GM21529 (cell line): ENCODE data around the gene HDAC4.
"Not testable (repeated sequence)": the region's sequence is repeated elsewhere in the genome, so short reads cannot be mapped to it uniquely, and the experiment has no call there.

ENCODE experiments used
- ATAC-seq: cut with Tn5 transposase; IDR thresholded peaks from one replicate; pipeline ENCODE4 v1.9.1; 2021; ENCODE audit not compliant: unreplicated experiment

Gene HDAC4

GRCh38 chr2:239400596-239401066 lies at the start of gene HDAC4:
Gene HDAC4 (minus strand): TSS chr2:239401020. CDS start chr2:239352699, 48,321 bp downstream.
- ATAC-seq: no peak

- ATAC-seq: not testable (repeated sequence)
These were observed 48.6 kb upstream of the HDAC4 start for GRCh38 chr2:239449468-239449867.

DNA sequence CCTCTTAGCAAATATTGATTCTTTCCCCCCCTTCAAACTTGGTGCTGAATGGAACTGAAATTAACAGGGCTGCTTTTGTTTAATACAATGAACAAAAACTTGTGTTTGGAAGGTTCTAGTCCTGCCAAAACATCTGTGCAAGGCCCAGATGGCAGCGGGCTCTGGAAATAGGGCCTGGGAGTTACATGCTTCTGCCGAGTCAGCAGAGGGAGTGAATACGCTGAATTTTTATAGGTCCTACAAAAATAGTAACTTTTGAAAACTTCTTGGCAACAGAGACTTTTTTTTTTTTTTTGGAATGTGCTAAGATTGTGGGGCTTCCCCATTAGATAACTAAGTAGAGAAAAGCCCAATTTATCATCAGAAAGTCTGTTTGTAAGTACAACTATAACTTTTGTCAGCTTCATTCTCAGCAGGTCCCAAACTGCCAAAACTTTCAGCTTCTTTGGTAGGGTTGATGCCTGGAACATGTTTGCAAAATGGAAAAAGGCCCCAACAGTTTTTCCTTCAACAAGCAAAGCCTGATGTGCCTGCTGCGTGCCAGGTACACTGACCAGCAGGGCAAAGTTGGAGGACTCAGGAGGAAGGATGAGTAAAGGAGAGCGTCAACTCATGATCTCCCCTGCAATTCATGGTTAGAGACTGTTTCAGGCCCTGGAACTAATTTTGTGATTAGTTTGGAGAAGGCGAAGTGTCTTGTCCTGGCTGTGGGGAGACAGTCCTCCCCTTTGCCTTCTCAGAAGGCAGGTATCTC lies 45.1 kb upstream of the HDAC4 start:
- ATAC-seq: no peak

GRCh38 chr2:239444626-239445577 lies 44.1 kb upstream of the HDAC4 start:
- no peak for ATAC-seq

DNA sequence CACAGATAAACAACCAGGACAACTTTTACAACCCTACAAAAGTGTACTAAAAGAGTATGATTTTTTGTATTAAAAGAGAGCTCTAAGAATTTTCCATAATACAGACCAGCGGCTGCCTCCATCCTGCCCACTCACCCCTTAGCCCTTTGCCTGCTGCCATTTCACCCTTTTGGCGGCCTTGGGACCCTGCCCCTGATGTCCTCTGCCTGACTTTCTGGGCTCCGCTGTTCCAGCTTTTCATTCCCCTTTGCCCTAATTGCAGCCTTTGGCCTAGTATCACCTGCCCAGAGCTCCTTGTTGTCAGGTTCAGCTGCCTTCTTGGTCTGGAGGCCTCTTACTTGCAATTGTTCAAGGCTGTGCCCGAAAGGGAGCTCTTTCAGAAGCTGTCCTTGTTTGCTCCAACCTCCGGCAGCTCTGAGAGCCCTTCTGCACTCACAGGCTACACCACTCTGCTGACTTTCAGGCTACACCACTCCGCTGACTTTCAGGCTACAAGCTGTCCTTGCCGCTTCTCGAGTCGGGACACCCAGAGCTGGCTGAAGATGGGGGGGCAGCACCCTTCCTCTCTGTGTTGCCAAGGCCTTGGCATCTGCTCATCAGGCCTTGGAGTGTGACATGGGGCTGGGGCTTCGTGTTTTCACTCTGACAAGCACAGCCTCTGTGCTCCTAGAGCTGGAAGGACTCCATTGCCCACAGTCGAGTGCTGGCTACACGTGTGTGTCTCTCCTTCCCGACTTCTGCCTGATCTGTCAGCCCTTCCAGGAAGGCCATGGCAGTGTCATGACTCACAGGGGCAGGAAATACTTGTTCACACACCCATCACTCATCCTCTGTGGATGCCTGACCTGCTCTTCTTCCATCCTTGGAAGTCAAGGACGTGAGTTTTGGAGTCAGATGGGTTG lies 43.1 kb upstream of the HDAC4 start:
- no peak for ATAC-seq

DNA sequence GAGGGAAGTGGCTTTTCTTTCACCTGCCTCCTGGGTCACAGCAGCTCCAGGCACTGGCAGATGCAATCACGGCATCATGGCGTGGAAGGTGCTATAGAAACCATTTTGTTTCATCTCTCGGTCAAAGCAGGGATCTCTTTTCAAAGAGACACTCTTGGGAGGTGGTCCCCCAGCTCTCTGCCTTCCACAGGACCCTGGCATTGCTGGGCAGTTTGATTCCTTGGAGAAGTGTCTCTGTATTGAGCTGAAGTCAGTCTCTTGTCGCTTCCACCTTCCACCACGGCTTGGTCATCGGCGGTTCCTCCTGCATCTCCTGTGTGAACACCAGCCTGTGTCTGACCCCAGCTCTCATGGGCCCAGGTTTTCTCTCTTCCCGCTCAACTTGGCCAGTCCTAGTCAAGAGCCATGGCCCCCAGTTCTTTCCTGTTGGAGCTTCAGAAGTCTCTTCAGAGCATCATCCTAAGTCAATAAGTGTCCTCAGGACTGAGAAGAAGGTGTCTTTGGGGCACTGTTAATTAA lies 42.3 kb upstream of the HDAC4 start:
- no peak for ATAC-seq

- no peak for ATAC-seq
These were observed 41.4 kb upstream of the HDAC4 start for GRCh38 chr2:239442192-239442591.

- no peak for ATAC-seq
These were observed 40.6 kb upstream of the HDAC4 start for GRCh38 chr2:239441261-239442078.

GRCh38 chr2:239440511-239440959 lies 39.7 kb upstream of the HDAC4 start:
- ATAC-seq: no peak

DNA sequence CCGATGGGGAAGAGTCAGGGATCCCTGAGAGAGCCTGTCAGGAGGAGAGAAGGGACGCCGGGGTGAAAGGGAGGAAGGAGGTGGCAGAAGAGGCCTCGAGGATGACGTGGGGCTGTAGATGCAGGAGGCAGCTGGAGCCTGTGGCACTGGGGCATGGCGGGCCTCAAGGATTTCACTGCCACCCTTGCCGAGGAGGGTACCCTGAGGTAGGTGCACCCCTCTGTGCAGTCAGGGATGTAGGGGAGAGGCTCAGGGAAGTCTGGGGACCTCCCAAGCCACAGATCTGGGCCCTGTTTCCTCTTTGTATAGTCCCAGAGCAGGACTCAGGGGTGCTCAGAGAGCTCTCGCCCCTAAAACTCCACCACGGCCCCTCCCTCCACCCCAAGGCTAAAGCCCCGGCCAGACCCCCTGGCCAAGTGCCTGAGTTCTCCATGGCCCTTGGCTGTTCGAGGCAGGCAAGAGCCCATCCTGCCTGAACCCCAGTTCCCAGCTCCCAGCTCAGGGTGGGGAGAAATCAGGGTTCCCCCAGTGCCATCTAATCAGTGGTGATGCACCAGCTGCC lies 39.0 kb upstream of the HDAC4 start:
- no peak for ATAC-seq

GRCh38 chr2:239438995-239439753 lies 38.4 kb upstream of the HDAC4 start:
- no peak for ATAC-seq

DNA sequence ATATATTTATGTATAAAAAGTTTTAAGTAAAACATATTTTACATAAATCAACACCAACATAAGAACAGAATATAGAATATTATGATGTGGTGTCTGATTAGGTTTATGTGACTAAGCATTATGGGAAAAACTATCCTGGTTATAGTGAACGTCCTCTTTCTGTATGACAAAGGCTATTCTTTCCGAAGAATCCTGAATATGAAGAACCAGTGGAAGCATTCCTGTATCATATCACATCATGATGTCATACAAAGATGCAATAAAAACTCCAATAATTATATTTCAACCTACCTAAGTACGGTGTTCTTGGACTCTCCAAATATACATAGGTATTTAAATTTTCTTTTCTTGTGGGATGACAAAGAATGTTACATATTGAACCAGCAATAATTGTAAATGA lies 37.5 kb upstream of the HDAC4 start:
- ATAC-seq: no peak

GRCh38 chr2:239436669-239437335 lies 36.0 kb upstream of the HDAC4 start:
- ATAC-seq: no peak

DNA sequence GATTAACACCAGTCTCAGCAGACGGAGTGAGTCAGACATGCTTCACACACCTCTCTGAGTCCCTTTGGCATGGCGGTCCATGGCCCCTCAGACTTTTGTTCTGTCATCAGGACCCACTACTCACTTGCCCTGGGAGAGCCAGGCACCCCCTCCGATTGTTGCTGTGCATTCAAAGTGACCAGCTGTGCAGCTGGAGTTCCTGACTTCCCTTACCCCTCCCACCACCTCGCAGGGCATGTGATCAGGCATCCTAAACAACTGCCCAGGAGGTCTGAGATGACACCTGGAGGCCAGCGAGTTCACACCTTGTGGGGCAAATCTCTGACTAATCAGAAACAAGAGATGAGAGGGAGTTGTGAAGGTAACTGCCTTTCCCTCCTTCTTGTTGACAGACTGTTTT lies 35.3 kb upstream of the HDAC4 start:
- no peak for ATAC-seq

- ATAC-seq: no peak
These were observed 33.1 kb upstream of the HDAC4 start for GRCh38 chr2:239433777-239434403.

DNA sequence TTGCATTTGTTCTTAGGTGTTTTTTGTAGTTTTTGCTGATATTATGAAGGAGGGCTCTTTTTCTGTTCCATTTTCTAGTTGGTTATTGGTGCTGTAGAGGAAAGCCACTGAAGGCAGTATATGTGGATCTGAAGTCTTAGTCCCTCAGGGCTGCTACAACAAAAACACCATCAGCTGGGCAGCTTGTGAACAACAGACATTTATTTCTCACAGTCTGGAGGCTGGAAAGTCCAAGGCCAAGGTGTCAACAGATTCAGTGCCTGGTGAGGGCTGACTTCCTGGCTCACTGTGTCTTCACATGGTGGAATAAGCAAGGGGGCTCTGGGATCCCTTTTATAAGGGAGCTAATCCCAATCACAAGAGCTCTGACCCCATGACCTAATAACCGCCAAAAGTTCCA lies 31.4 kb upstream of the HDAC4 start:
- no peak for ATAC-seq

- no peak for ATAC-seq
These were observed 30.7 kb upstream of the HDAC4 start for GRCh38 chr2:239431536-239431935.
